GM12864 (cell line): Measurements from ENCODE around the gene PCBP4.
"Not testable (repeated sequence)": the region's sequence is repeated elsewhere in the genome, so short reads cannot be mapped to it uniquely, and the experiment has no call there.

ENCODE experiments used
- DNase-seq: peaks from one replicate; pipeline ENCODE4 v3.0.0-alpha.2; 2011; ENCODE audit warnings: low read depth
- H3K4me3 ChIP-seq: 2 replicates; pipeline ENCODE4 v1.5.1; 2011; ENCODE audit warnings: mild to moderate bottlenecking, low read depth, low read length, control low read depth
- CTCF ChIP-seq: IDR thresholded peaks from 2 replicates; pipeline ENCODE4 v1.5.1; 2011; ENCODE audit warnings: low read depth, mild to moderate bottlenecking, moderate library complexity, low read length, control low read depth, inconsistent platforms; ENCODE audit errors: missing control alignments

PCBP4 gene

DNA sequence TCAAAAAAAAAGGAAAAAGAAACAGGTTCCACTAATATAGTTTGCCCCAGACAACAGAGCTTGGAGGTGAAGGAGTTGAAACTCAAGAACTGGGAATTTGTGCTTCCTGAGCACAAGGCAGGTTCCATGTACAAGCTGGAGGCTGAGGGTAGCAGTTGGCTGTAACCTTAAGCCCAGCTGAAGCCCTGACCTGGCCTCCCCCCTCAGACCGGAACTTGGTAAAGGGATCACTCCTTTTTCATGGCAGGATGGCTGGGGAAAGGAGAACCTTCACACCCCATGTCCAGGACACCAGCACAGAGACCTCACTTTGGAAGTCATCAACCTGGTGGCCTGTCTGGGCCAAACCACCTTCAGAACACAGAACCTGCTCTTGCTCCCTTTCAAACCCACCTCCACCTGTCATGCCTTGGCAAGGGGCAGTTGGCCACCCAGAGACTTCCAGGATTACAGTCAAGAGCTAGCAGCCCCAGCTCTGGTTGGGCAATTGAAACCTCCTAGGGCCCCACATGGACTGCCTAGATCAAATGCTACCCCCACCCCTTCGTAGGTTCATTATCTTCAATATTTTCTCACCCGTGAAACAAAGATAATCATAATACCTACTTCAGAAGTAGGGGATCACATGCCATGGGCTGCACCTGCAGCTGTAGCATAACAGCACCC is 24.9 kb upstream of the PCBP4 start:
- no peak for DNase-seq
- no peak overlapping the region for H3K4me3 ChIP-seq
- TF ChIP-seq CTCF: no peak

DNA sequence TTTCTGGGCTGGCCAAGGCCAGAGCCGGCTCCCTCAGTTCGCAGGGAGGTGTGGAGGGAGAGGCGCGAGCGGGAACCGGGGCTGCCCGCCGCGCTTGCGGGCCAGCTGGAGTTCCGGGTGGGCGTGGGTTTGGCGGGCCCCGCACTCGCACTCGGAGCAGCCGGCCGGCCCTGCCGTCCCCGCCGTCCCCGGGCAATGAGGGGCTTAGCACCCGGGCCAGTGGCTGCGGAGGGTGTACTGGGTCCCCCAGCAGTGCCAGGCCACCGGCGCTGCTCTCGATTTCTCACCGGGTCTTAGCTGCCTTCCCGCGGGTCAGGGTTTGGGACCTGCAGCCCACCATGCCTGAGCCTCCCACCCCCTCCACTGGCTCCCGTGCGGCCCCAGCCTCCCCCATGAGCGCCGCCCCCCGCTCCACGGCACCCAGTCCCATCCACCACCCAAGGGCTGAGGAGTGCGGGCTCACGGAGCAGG is 23.3 kb upstream of the PCBP4 start:
- DNase-seq, H3K4me3 ChIP-seq: not testable (repeated sequence)

DNA sequence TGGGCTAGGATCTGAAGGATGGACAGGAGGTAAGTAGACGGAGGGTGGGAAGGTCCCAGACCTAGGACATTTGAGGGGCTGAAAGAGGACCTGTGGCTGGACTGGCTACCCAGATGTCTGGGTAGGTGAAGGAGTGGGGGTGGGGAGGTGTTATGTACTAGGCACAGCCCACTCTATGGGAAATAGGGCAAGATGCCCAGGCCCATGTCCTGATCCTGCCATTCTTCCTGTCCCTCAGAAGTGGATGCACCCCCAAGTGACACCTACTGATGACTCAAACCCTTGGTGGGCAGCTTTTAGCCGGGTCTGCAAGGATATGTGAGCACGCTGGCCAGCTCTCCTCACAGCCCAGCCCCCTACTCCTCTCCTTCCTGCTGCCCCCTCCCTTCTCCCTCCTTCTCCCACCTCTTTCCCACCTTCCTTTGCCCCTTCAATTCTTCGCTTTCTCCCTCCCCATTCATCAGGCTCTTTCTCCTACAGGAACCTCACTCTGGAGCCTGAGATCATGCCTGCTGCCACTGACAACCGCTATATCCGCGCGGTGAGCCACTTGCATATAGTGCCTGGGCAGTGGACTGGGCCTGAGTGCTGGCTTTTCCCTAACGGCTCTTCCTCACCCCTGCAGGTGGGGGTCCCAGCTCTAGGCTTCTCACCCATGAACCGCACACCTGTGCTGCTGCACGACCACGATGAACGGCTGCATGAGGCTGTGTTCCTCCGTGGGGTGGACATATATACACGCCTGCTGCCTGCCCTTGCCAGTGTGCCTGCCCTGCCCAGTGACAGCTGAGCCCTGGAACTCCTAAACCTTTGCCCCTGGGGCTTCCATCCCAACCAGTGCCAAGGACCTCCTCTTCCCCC is 21.3 kb upstream of the PCBP4 start:
- TF ChIP-seq CTCF: no peak
- no peak overlapping the region for H3K4me3 ChIP-seq
- no peak for DNase-seq

DNA sequence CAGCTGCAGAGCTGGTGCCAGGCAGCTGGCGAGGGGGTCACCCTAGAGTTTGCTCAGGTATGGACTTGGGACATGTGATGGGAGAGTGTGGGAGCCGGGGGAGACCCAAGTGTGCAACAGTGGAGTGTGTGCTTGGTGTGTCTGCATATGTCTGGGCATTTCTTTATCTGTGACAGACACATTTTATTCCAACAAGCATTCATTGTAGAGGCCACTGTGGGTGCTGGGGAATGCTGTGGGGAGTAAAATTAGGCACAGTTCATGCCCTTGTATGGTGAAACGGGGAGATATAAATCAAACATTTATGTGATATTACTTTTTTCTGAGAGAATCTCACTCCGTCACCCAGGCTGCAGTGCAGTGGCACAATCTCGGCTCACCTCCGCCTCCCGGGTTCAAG is 20.3 kb upstream of the PCBP4 start:
- no peak for TF ChIP-seq CTCF
- DNase-seq: no peak
- no peak overlapping the region for H3K4me3 ChIP-seq

DNA sequence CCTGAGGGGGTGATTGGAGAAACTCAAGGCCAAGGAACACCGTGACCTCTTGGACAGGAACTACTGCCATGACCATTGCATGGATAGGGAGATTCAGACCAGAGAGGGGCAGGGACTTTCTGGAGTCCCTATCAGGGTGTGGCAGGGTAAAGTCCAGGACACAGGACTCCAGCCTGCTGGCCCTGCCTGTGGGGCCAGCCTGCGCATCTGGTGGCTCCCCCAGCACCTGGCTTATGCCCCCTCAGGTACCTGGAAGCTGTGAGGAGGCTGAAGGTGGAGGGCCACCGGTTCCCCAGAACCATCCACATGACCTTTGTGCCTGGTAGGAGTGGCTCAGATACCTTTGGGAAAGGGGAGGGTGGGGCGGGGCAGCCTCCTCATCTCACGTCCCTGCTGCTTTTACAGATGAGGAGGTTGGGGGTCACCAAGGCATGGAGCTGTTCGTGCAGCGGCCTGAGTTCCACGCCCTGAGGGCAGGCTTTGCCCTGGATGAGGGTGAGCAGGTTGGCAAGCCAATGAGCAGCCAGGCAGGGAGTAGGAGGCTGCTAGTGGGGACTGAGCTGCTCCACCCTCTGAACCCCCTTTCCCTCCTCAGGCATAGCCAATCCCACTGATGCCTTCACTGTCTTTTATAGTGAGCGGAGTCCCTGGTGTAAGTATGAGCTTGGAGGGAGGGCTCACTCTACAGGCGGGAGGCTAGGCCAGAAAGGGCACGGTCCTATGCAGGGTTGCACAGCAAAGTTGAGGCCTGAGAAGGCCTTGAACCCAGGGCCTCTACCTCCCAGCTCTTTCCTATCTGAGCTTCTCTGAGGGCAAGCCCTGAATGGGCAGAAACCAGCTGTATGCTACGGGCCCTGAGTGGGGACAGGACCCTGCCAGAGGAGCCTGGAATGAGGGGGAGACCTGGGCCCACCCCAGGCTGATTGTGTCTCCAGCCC is 19.0 kb upstream of the PCBP4 start:
- TF ChIP-seq CTCF: no peak
- no peak for DNase-seq
- no peak overlapping the region for H3K4me3 ChIP-seq

- H3K4me3 ChIP-seq: no peak overlapping the region
- no peak for TF ChIP-seq CTCF
- no peak for DNase-seq
Measured at GRCh38 chr3:51985063-51985462, 17.8 kb upstream of the PCBP4 start.

- no peak for DNase-seq
- H3K4me3 ChIP-seq: no peak overlapping the region
- no peak for TF ChIP-seq CTCF
Measured at GRCh38 chr3:51984269-51984647, 17.0 kb upstream of the PCBP4 start.
